Endothelial cell (in vitro differentiated cells): ENCODE data around the gene ARHGAP32. TPM values are rescaled to one million over a fixed set of nuclear protein-coding genes. Genes with fewer than 3 reads are reported as not detected.

Source experiments
- DNase-seq: peaks from one replicate; pipeline ENCODE4 v3.0.0; 2021; ENCODE audit warnings: low spot score
- H3K27ac Mint-ChIP-seq: one replicate; pipeline ENCODE4 v1.8.0; 2021; ENCODE audit warnings: mixed read lengths, inconsistent platforms; ENCODE audit not compliant: unreplicated experiment
- H3K27me3 Mint-ChIP-seq: one replicate; pipeline ENCODE4 v1.8.0; 2021; ENCODE audit warnings: mild to moderate bottlenecking, moderate library complexity, mixed read lengths, inconsistent platforms; ENCODE audit not compliant: unreplicated experiment
- H3K36me3 Mint-ChIP-seq: one replicate; pipeline ENCODE4 v1.8.0; 2021; ENCODE audit warnings: mild to moderate bottlenecking, low read depth, mixed read lengths, inconsistent platforms; ENCODE audit not compliant: unreplicated experiment
- H3K4me1 Mint-ChIP-seq: one replicate; pipeline ENCODE4 v1.8.0; 2021; ENCODE audit warnings: mild to moderate bottlenecking, mixed read lengths, inconsistent platforms; ENCODE audit not compliant: unreplicated experiment
- H3K4me3 Mint-ChIP-seq: one replicate; pipeline ENCODE4 v1.8.0; 2021; ENCODE audit warnings: mild to moderate bottlenecking, mixed read lengths, inconsistent platforms; ENCODE audit not compliant: unreplicated experiment
- H3K9me3 Mint-ChIP-seq: one replicate; pipeline ENCODE4 v1.8.0; 2021; ENCODE audit warnings: mixed read lengths, inconsistent platforms; ENCODE audit not compliant: unreplicated experiment
- CTCF ChIP-seq: fragments of 200-600 bp; sonication (generic); IDR thresholded peaks from one replicate; pipeline ENCODE4 v1.5.0; 2021; ENCODE audit warnings: antibody characterized with exemption; ENCODE audit not compliant: unreplicated experiment
- total RNA-seq: library from RNA; stranded (reverse); fragmentation: NEBNext Ultra II Directional; extraction: Animal tissue kit (Norgen Biotek cat#: 25700); gene quantifications from one replicate; pipeline ENCODE4 v1.2.1, GENCODE V29; 2021; ENCODE audit not compliant: unreplicated experiment

ARHGAP32 gene
- total RNA-seq, 1 donor from 2014 or later = 14.5 TPM

GRCh38 chr11:128967578-128967977, 224.5 kb downstream of the ARHGAP32 start:
- H3K4me3 Mint-ChIP-seq = no peak overlapping the region
- no peak for DNase-seq
- H3K9me3 Mint-ChIP-seq = no peaks in the 10 kb centered on the region
- peaks cover 46% of the 10 kb centered on the region for H3K4me1 Mint-ChIP-seq
- no peak for TF ChIP-seq CTCF
- H3K36me3 Mint-ChIP-seq = peaks cover 11% of the 10 kb centered on the region
- no peak overlapping the region for H3K27ac Mint-ChIP-seq
- no peaks in the 10 kb centered on the region for H3K27me3 Mint-ChIP-seq

GRCh38 chr11:128965485-128965884, 226.6 kb downstream of the ARHGAP32 start:
- DNase-seq = no peak
- Mint-ChIP-seq H3K9me3 (no peaks in the 10 kb centered on the region), H3K4me1 (peaks cover 48% of the 10 kb centered on the region), H3K4me3 (no peak overlapping the region), H3K27ac (no peak overlapping the region), H3K27me3 (no peaks in the 10 kb centered on the region), H3K36me3 (peaks cover 8% of the 10 kb centered on the region)
- TF ChIP-seq CTCF = no peak

GRCh38 chr11:128964463-128964930, 227.6 kb downstream of the ARHGAP32 start:
- Mint-ChIP-seq H3K4me1 (peaks cover 48% of the 10 kb centered on the region), H3K9me3 (no peaks in the 10 kb centered on the region), H3K4me3 (no peak overlapping the region), H3K27ac (peak overlapping the region; percentile 91), H3K36me3 (no peaks in the 10 kb centered on the region), H3K27me3 (no peaks in the 10 kb centered on the region)
- peak; percentile 24 for DNase-seq
- TF ChIP-seq CTCF = no peak

GRCh38 chr11:128963744-128964325, 228.3 kb downstream of the ARHGAP32 start:
- DNase-seq = no peak
- Mint-ChIP-seq H3K9me3 (no peaks in the 10 kb centered on the region), H3K27me3 (no peaks in the 10 kb centered on the region), H3K4me3 (no peak overlapping the region), H3K27ac (peak overlapping the region; percentile 91), H3K4me1 (peaks cover 48% of the 10 kb centered on the region), H3K36me3 (no peaks in the 10 kb centered on the region)
- no peak for TF ChIP-seq CTCF

GRCh38 chr11:128962896-128963295, 229.2 kb downstream of the ARHGAP32 start:
- Mint-ChIP-seq H3K36me3 (no peaks in the 10 kb centered on the region), H3K9me3 (no peaks in the 10 kb centered on the region), H3K4me3 (no peak overlapping the region), H3K4me1 (peaks cover 43% of the 10 kb centered on the region), H3K27me3 (no peaks in the 10 kb centered on the region), H3K27ac (no peak overlapping the region)
- DNase-seq = no peak
- TF ChIP-seq CTCF = no peak
